GM12878 (cell line): ENCODE measurements around the gene HSFX2. TPM values are rescaled to one million over a fixed set of nuclear protein-coding genes. Genes with fewer than 3 reads are reported as not detected.
A peak's percentile ranks its signal among the peaks of the same experiment; 100 is the strongest.
"Not testable (repeated sequence)": the region's sequence is repeated elsewhere in the genome, so short reads cannot be mapped to it uniquely, and the experiment has no call there.

Experiments used
- ATAC-seq: fragments of 200-7000 bp; cut with Tn5 transposase; 3 replicates; pipeline ENCODE4 v1.9.1; 2020; ENCODE audit warnings: mild to moderate bottlenecking, moderate library complexity
- BruUV-seq: library from RNA; stranded (reverse); fragments of 400-500 nt; replicated peaks from 2 replicates; lab custom pipeline; 2021; lab: Mats Ljungman, UMichigan
- CTCF ChIA-PET: fragments of 300-600 bp; sonication (Branson Sonifier 250); formaldehyde crosslinking; extraction: SDS; loops from one replicate; lab custom pipeline; 2021; ENCODE audit warnings: inconsistent platforms; lab: Yijun Ruan, JAX
- POLR2A ChIA-PET: fragments of 350-600 bp; formaldehyde crosslinking; extraction: SDS; loops from one replicate; lab custom pipeline; 2021; ENCODE audit warnings: inconsistent platforms; lab: Charles Lee
- RAD21 ChIA-PET: fragments of 300-600 bp; sonication (Branson Sonifier 250); formaldehyde crosslinking; loops from one replicate; lab custom pipeline; 2023; ENCODE audit warnings: antibody characterized with exemption; ENCODE audit not compliant: unreplicated experiment; lab: Charles Lee
- SMC1A ChIA-PET: fragments of 300-600 bp; sonication (Branson Sonifier 250); formaldehyde crosslinking; loops from one replicate; lab custom pipeline; 2023; ENCODE audit not compliant: unreplicated experiment, uncharacterized antibody; lab: Charles Lee
- DNase-seq: peaks from one replicate; pipeline ENCODE4 v3.0.0-alpha.2; 2011; ENCODE audit warnings: low read depth, low spot score
- FAIRE-seq: peaks from 3 replicates; lab custom pipeline; 2011; peaks lifted over from hg19 to GRCh38; lab: Jason Lieb, UNC
- H2AFZ ChIP-seq: 2 replicates; pipeline ENCODE4 v1.6.0; 2011; ENCODE audit warnings: low read depth, low read length, control low read depth; ENCODE audit not compliant: control insufficient read depth
- H3K27ac ChIP-seq: 2 replicates; pipeline ENCODE4 v1.5.1; 2011; ENCODE audit warnings: control low read depth; ENCODE audit not compliant: control insufficient read depth, insufficient read depth
- H3K27me3 ChIP-seq, 2 experiments: replicated peaks in 1 of 2; 2 replicates each; pipeline versions ENCODE4 v1.6.0 to v1.6.1; 2011; ENCODE audit warnings: low read length in 1 of 2; ENCODE audit not compliant: control insufficient read depth in 2 of 2, insufficient read depth in 2 of 2
- H3K36me3 ChIP-seq, 2 experiments: 2 replicates each; pipeline ENCODE4 v1.5.1; 2011; ENCODE audit warnings: low read length in 1 of 2; ENCODE audit not compliant: control insufficient read depth in 2 of 2, insufficient read depth in 2 of 2
- H3K4me1 ChIP-seq: 2 replicates; pipeline ENCODE4 v1.6.1; 2011; ENCODE audit warnings: mild to moderate bottlenecking, low read length, moderate library complexity, mixed read lengths; ENCODE audit not compliant: control insufficient read depth, insufficient read depth
- H3K4me2 ChIP-seq: 2 replicates; pipeline ENCODE4 v1.6.0; 2011; ENCODE audit warnings: control low read depth; ENCODE audit not compliant: control insufficient read depth, insufficient read depth
- H3K4me3 ChIP-seq: fragments of 200-600 bp; sonication (generic); 2 replicates; pipeline ENCODE4 v1.5.1; 2016
- H3K79me2 ChIP-seq: 2 replicates; pipeline ENCODE4 v1.6.0; 2011; ENCODE audit warnings: low read length; ENCODE audit not compliant: control insufficient read depth, insufficient read depth
- H3K9ac ChIP-seq: 2 replicates; pipeline ENCODE4 v1.8.0; 2011; ENCODE audit warnings: low read length, control low read depth, mixed read lengths; ENCODE audit not compliant: control insufficient read depth, insufficient read depth
- H3K9me3 ChIP-seq: replicated peaks from 3 replicates; pipeline ENCODE4 v1.5.1; 2011; ENCODE audit warnings: mild to moderate bottlenecking, low read length; ENCODE audit not compliant: control insufficient read depth, insufficient read depth
- H4K20me1 ChIP-seq: 2 replicates; pipeline ENCODE4 v1.6.0; 2011; ENCODE audit not compliant: control insufficient read depth, insufficient read depth
- WGBS: methylation state at CpG from one replicate; pipeline ENCODE4 v1.1.6; 2016; ENCODE audit warnings: low lambda C conversion rate; ENCODE audit not compliant: insufficient replicate concordance, insufficient coverage; ENCODE audit errors: missing lambda C conversion rate; 5-methylcytosine and 5-hydroxymethylcytosine counted together
- in situ Hi-C: fragments of 300-500 bp; cut with MboI; formaldehyde crosslinking; loops from 9 replicates; pipeline ENCODE4 v1.14.3; 2018; ENCODE audit warnings: mixed read lengths
- intact Hi-C: fragments of 100-400 bp; cut with micrococcal nuclease; formaldehyde crosslinking; loops from one replicate; pipeline ENCODE4 v1.14.2; 2022; ENCODE audit not compliant: unreplicated experiment
- polyA plus RNA-seq, 11 experiments: library from polyadenylated mRNA; depleted of rRNA in 4 of 11; unstranded in 6 of 11; stranded (reverse) in 5 of 11; fragments of >200 nt; fragmentation: Nextera tagmentation in 4 of 11; fragmentation: Illumina TruSeq in 1 of 11; extraction: Ambion mirVana in 4 of 11; extraction: Trizol in 1 of 11; gene quantifications; 1 replicate in 1 of 11; 2 replicates in 10 of 11; pipeline versions ENCODE4 v1.2.1 to v1.2.3, GENCODE V29; 2011 to 2016; ENCODE audit warnings: inconsistent platforms in 2 of 11, missing spikeins in 2 of 11, low read depth in 1 of 11
- total RNA-seq, 4 experiments: library from RNA; depleted of rRNA in 3 of 4; stranded (reverse); fragments of >200 nt in 3 of 4; fragmentation: Illumina TruSeq in 1 of 4; extraction: Trizol in 1 of 4; gene quantifications; 2 replicates each; pipeline versions ENCODE4 v1.2.1 to v1.2.3, GENCODE V29; 2013 to 2021

HSFX2 gene
- total and polyA plus RNA-seq, 10 of the 15 experiments (the other 5 are each of a cell fraction or from before 2014, with no cell fraction given): 0.07 to 0.18 (median 0.14) TPM; not detected in 7

- H3K9ac ChIP-seq, RAD21 ChIA-PET, in situ Hi-C loops, BruUV-seq, H3K4me1 ChIP-seq, H3K4me3 ChIP-seq, H3K79me2 ChIP-seq, H3K9me3 ChIP-seq, CTCF ChIA-PET, POLR2A ChIA-PET, FAIRE-seq, H3K4me2 ChIP-seq, SMC1A ChIA-PET, intact Hi-C loops, DNase-seq, H2AFZ ChIP-seq, H4K20me1 ChIP-seq, H3K27ac ChIP-seq, H3K36me3 ChIP-seq, H3K27me3 ChIP-seq: not testable (repeated sequence)
- ATAC-seq: peak; percentile 71
- no CpG with 5 or more reads among the region's 4 CpGs for WGBS
These were observed 43.7 kb downstream of the HSFX2 start for GRCh38 chrX:149551245-149551938.

- in situ Hi-C loops, H2AFZ ChIP-seq, H3K4me2 ChIP-seq, H3K9ac ChIP-seq, POLR2A ChIA-PET, CTCF ChIA-PET, intact Hi-C loops, H3K36me3 ChIP-seq, H3K4me1 ChIP-seq, H3K4me3 ChIP-seq, RAD21 ChIA-PET, SMC1A ChIA-PET, H3K27ac ChIP-seq, H3K9me3 ChIP-seq, H3K79me2 ChIP-seq, H3K27me3 ChIP-seq, H4K20me1 ChIP-seq, BruUV-seq, DNase-seq: not testable (repeated sequence)
- 40% methylated on average over 1 of the region's 1 CpG for WGBS
- peak; percentile 81 for FAIRE-seq
- peak; percentile 8 for ATAC-seq
These were observed 44.7 kb downstream of the HSFX2 start for GRCh38 chrX:149550454-149550853.

GRCh38 chrX:149549701-149550100 is 45.4 kb downstream of the HSFX2 start, which contains the start of gene HSFX3:
TSS of gene HSFX3 (minus strand) at chrX:149549924. CDS start at chrX:149549852, 72 bp downstream.
- H3K4me3 ChIP-seq, H3K4me1 ChIP-seq, in situ Hi-C loops, BruUV-seq, ATAC-seq, H2AFZ ChIP-seq, H3K9ac ChIP-seq, H3K9me3 ChIP-seq, H3K36me3 ChIP-seq, FAIRE-seq, H3K27ac ChIP-seq, SMC1A ChIA-PET, DNase-seq, CTCF ChIA-PET, POLR2A ChIA-PET, H3K79me2 ChIP-seq, RAD21 ChIA-PET, H3K27me3 ChIP-seq, H3K4me2 ChIP-seq, H4K20me1 ChIP-seq, intact Hi-C loops: not testable (repeated sequence)
- WGBS: 87% methylated on average over 2 of the region's 6 CpGs

GRCh38 chrX:149547782-149548181 is 47.3 kb downstream of the HSFX2 start:
- intact Hi-C loops, SMC1A ChIA-PET: not testable (repeated sequence)

More at GRCh38 chrX:149547782-149548181, 47.3 kb downstream of the HSFX2 start:
- BruUV-seq, H3K27ac ChIP-seq, RAD21 ChIA-PET, H3K4me3 ChIP-seq, H4K20me1 ChIP-seq, H3K36me3 ChIP-seq, H3K27me3 ChIP-seq, H3K4me1 ChIP-seq, H2AFZ ChIP-seq, H3K79me2 ChIP-seq, in situ Hi-C loops, ATAC-seq, FAIRE-seq, H3K9ac ChIP-seq, DNase-seq, H3K4me2 ChIP-seq, POLR2A ChIA-PET, H3K9me3 ChIP-seq, CTCF ChIA-PET: not testable (repeated sequence)
- no CpG with 5 or more reads among the region's 3 CpGs for WGBS
